22Rv1 (cell line): ENCODE measurements around the gene OPRM1.

Source experiments
- CTCF ChIP-seq: fragments of 450-650 bp; IDR thresholded peaks from 2 replicates; pipeline ENCODE4 v1.5.1; 2017; ENCODE audit warnings: mild to moderate bottlenecking
- ZFX ChIP-seq: fragments of 450-650 bp; IDR thresholded peaks from 2 replicates; pipeline ENCODE4 v1.6.1; 2017; ENCODE audit warnings: antibody characterized with exemption, borderline replicate concordance

DNA sequence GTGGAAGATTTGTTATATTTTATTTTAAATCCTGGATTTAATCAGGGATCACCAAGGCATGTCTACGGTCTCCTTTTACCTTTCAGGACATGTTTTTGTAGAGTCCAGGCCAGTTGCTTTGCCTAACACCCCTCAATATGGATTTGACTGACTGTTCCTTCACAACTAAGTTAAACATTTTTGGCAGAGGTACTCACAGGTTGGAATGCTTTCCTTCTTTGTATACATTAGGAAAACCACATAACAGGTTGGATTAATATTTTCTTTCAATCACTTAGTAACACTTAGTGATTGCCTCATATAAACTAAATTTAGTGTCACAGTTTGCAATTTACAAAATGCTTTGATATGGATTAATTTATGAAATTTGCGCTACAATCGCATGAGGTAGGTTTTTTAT is 253.0 kb downstream of the OPRM1 start:
- TF ChIP-seq CTCF (no peak), ZFX (no peak)
